Measurements from ENCODE around the gene CMTM2.
A peak's percentile ranks its signal among the peaks of the same experiment; 100 is the strongest.

Gene CMTM2

DNA sequence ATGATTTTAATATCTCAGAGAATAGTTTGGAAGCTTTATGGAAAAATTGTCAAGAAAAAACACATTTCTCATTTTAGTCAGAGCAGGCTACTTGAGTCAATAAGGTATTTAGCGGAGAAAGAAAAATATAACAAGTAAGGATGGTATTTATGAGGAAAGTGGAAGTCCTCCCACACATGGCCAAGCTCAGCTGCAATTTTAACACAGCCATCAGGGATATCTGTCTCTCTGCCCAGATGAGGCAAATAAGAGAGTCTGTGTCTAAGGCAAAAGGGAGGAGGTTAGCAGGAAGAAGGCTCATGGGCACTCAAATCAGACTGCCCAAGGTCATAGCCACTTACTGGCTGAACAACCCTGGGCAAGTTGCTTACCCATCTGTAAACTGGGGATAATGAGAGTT is 5.2 kb upstream of the CMTM2 start:
- TF ChIP-seq, protein P1, sequence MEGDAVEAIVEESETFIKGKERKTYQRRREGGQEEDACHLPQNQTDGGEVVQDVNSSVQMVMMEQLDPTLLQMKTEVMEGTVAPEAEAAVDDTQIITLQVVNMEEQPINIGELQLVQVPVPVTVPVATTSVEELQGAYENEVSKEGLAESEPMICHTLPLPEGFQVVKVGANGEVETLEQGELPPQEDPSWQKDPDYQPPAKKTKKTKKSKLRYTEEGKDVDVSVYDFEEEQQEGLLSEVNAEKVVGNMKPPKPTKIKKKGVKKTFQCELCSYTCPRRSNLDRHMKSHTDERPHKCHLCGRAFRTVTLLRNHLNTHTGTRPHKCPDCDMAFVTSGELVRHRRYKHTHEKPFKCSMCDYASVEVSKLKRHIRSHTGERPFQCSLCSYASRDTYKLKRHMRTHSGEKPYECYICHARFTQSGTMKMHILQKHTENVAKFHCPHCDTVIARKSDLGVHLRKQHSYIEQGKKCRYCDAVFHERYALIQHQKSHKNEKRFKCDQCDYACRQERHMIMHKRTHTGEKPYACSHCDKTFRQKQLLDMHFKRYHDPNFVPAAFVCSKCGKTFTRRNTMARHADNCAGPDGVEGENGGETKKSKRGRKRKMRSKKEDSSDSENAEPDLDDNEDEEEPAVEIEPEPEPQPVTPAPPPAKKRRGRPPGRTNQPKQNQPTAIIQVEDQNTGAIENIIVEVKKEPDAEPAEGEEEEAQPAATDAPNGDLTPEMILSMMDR (IDR thresholded peaks at IDR 0.05): no peak
- DNase-seq: no peak
- no peaks in the 10 kb centered on the region for H3K9me3 Mint-ChIP-seq
- H3K36me3 Mint-ChIP-seq (ENCODE audit: low read depth): no peaks in the 10 kb centered on the region
- H3K4me1 Mint-ChIP-seq: no peaks in the 10 kb centered on the region
- H3K4me3 Mint-ChIP-seq: no peak overlapping the region
- H3K27me3 Mint-ChIP-seq (ENCODE audit: low read depth, poor library complexity): peaks cover 19% of the 10 kb centered on the region
- H3K27ac Mint-ChIP-seq: no peak overlapping the region

DNA sequence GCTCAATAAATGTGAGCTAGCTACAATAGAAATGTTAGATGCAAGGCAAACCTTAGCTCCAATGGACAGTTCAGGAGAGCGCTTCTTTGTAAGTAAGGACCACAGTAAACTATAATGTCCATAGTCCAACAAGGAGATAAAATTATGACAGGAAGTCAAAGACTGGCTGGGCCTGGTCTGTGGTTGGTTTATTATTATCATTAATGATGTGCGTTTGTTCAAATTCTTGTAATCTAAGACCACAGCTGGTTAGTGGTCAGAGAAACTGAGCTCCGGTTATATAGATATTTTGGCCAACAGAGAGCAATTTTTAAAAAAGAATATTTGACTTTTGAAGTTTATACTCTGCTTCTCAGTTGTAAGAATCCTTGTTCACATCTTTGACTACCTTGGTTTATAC is 4.7 kb upstream of the CMTM2 start:
- Mint-ChIP-seq H3K36me3 (ENCODE audit: low read depth) (no peaks in the 10 kb centered on the region), H3K4me3 (no peak overlapping the region), H3K27ac (no peak overlapping the region), H3K4me1 (no peaks in the 10 kb centered on the region), H3K9me3 (no peaks in the 10 kb centered on the region), H3K27me3 (ENCODE audit: low read depth, poor library complexity) (peaks cover 21% of the 10 kb centered on the region)
- TF ChIP-seq, protein P1 (IDR thresholded peaks at IDR 0.05): no peak
- no peak for DNase-seq

DNA sequence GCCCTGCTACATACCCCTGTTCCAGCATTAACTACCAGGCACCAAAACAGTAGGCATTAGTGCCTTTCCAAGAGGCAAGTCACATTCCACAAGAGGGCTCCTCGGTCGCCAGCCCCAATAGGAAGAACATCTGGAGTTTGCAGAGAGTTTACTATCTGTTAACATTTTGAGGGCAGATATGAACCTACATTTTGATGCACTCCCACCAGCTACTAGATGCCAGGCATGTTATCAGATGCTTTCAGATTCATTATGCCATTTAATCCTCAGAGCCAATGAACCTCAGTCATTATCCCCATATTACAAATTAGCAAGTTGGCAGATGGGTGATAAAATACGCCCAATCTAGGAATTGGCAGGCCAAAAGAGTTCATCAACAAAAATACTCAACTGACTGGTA is 4.2 kb upstream of the CMTM2 start:
- Mint-ChIP-seq H3K4me1 (peaks cover 2% of the 10 kb centered on the region), H3K27ac (no peak overlapping the region), H3K9me3 (no peaks in the 10 kb centered on the region), H3K36me3 (ENCODE audit: low read depth) (no peaks in the 10 kb centered on the region), H3K27me3 (ENCODE audit: low read depth, poor library complexity) (peaks cover 21% of the 10 kb centered on the region), H3K4me3 (no peak overlapping the region)
- TF ChIP-seq, protein P1 (IDR thresholded peaks at IDR 0.05): no peak
- no peak for DNase-seq

DNA sequence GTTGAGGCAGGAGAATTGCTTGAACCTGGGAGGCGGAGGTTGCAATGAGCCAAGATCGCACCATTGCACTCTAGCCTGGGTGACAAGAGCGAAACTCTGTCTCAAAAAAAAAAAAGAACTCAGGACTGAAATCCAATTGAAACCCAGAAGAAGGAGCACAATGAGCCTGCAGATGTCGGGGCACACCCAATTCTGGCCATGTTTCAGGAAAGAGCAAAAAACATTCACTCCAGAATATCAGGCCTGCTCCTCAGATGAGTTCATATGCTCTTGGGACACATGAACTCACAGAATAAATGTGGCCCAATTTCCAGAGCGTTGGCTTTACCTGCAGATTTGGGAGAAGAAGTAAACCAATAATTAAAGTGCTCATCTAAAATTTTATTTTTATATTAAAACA is 3.0 kb upstream of the CMTM2 start:
- H3K36me3 Mint-ChIP-seq (ENCODE audit: low read depth): no peaks in the 10 kb centered on the region
- TF ChIP-seq, protein P1 (IDR thresholded peaks at IDR 0.05): no peak
- peaks cover 15% of the 10 kb centered on the region for H3K4me1 Mint-ChIP-seq
- no peak overlapping the region for H3K4me3 Mint-ChIP-seq
- no peak for DNase-seq
- H3K9me3 Mint-ChIP-seq: no peaks in the 10 kb centered on the region
- H3K27me3 Mint-ChIP-seq (ENCODE audit: low read depth, poor library complexity): peaks cover 21% of the 10 kb centered on the region
- no peak overlapping the region for H3K27ac Mint-ChIP-seq

DNA sequence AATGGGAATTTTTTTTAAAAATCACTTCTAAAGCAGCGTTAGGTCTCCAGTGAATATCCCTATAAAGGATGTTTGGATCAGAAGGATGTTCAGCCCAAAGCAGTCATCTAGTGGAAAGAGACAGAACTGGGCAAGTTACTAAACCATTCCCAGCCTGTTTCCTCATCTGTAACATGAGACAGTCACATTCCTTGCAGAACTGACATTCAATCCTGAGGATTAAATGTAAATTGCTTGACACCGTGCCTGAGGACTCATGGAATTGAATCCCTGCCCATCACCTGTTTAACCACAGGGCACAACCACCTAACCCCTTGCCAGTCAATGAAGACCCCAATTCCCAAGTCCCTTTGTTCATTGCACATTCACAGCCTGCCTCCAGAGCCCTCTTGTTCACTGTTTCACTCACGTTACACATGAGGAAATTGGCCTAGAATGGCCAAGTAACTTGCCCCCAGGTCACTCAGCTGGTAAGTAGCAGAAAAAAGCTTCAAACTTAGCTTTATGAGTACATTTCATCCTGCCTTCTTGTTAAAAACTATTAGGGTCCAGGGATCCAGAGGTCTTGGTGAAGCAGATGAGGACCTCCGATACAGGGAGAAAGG is 1.4 kb downstream of the CMTM2 start:
- H3K27ac Mint-ChIP-seq: peak overlapping the region; percentile 83
- TF ChIP-seq, protein P1 (IDR thresholded peaks at IDR 0.05): no peak
- H3K27me3 Mint-ChIP-seq (ENCODE audit: low read depth, poor library complexity): peaks cover 15% of the 10 kb centered on the region
- no peaks in the 10 kb centered on the region for H3K9me3 Mint-ChIP-seq
- H3K4me1 Mint-ChIP-seq: peaks cover 34% of the 10 kb centered on the region
- no peak overlapping the region for H3K4me3 Mint-ChIP-seq
- no peaks in the 10 kb centered on the region for H3K36me3 Mint-ChIP-seq (ENCODE audit: low read depth)
- no peak for DNase-seq

DNA sequence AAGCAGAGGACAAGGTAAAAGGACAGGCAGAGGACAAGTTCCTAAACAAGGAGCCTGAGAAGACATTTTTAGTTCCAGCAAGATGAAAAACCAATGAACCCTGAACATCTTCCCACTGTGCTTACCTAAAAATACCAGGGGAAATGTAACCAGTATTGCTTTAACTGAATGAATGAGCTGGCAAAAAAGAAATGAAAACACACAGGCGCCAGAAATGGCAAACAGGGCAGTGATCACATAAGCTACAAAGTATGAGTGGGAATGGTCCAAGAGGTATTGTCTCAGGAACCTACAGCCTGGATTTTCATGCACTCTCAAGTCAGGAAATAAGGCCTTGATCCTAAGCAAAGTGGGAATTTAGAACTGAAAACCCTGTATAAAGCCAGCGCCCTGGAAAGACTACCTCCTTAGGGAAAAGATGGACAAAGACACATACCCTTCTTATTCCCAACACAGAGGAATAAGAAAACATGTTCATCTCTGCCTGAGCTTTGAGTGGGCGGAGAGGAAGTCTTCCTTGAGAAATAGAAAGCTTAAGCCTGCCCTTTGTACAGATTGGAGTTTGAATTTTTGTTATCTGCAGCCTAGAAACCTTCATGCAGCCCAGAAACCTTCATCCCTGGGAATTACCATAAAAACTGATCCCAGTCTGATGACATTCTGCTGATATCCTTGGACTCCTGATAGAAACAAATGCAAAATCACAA is 2.1 kb downstream of the CMTM2 start:
- H3K27ac Mint-ChIP-seq: peak overlapping the region; percentile 83

More for the DNA sequence above, 2.1 kb downstream of the CMTM2 start:
- no peaks in the 10 kb centered on the region for H3K36me3 Mint-ChIP-seq (ENCODE audit: low read depth)
- H3K4me1 Mint-ChIP-seq: peaks cover 40% of the 10 kb centered on the region
- no peak overlapping the region for H3K4me3 Mint-ChIP-seq
- DNase-seq: no peak
- TF ChIP-seq, protein P1 (IDR thresholded peaks at IDR 0.05): no peak
- no peaks in the 10 kb centered on the region for H3K9me3 Mint-ChIP-seq
- peaks cover 18% of the 10 kb centered on the region for H3K27me3 Mint-ChIP-seq (ENCODE audit: low read depth, poor library complexity)

Measured in nephron progenitor cell (in vitro differentiated cells).